SK-N-SH (cell line): Measurements from ENCODE around the gene RAI1. TPM values are rescaled to one million over a fixed set of nuclear protein-coding genes. Genes with fewer than 3 reads are reported as not detected.

Experiments used
- CTCF ChIA-PET: fragments of 300-600, 350-600 bp; formaldehyde crosslinking; extraction: SDS; loops from one replicate; lab custom pipeline; 2021; lab: Yijun Ruan, JAX
- POLR2A ChIA-PET: fragments of 350-600 bp; sonication (Branson Sonifier 250); formaldehyde crosslinking; extraction: SDS; loops from one replicate; lab custom pipeline; 2020; ENCODE audit warnings: antibody characterized with exemption, inconsistent platforms; lab: Yijun Ruan, JAX
- DNase-seq: peaks from one replicate; pipeline ENCODE4 v3.0.0; 2012
- H2AFZ ChIP-seq: fragments of 200-600 bp; sonication (generic); 2 replicates; pipeline ENCODE4 v1.8.1; 2016; ENCODE audit warnings: antibody characterized with exemption, mild to moderate bottlenecking, low read depth
- H3F3A ChIP-seq: fragments of 200-600 bp; sonication (generic); replicated peaks from 2 replicates; pipeline ENCODE3; 2016; ENCODE audit warnings: antibody characterized with exemption, mild to moderate bottlenecking; ENCODE audit not compliant: insufficient read depth
- H3K27ac ChIP-seq, 2 experiments: fragments of 200-500 bp in 1 of 2; fragments of 200-600 bp in 1 of 2; sonication (Bioruptor generic) in 1 of 2; sonication (generic), shearing (Covaris generic) in 1 of 2; 2 replicates each; pipeline versions ENCODE4 v1.5.1 to v1.6.1; 2014 to 2016; ENCODE audit warnings: low read depth in 2 of 2, inconsistent platforms in 1 of 2, low read length in 1 of 2, mild to moderate bottlenecking in 1 of 2, mixed read lengths in 1 of 2
- H3K27me3 ChIP-seq: fragments of 200-600 bp; sonication (generic), shearing (Covaris generic); 2 replicates; pipeline ENCODE4 v1.6.1; 2016; ENCODE audit warnings: mixed run types; ENCODE audit not compliant: insufficient read depth
- H3K36me3 ChIP-seq, 2 experiments: fragments of 200-500 bp in 1 of 2; fragments of 200-600 bp in 1 of 2; sonication (Bioruptor generic) in 1 of 2; sonication (generic) in 1 of 2; replicated peaks in 1 of 2; 2 replicates each; pipeline versions ENCODE3 to v1.5.1; 2014 to 2016; ENCODE audit warnings: low read length in 1 of 2, mild to moderate bottlenecking in 1 of 2; ENCODE audit not compliant: insufficient read depth in 2 of 2, control insufficient read depth in 1 of 2
- H3K4me1 ChIP-seq, 2 experiments: fragments of 200-500 bp in 1 of 2; fragments of 200-600 bp in 1 of 2; sonication (Bioruptor generic) in 1 of 2; sonication (generic), shearing (Covaris generic) in 1 of 2; 2 replicates each; pipeline versions ENCODE4 v1.5.1 to v1.6.1; 2014 to 2016; ENCODE audit warnings: low read depth in 1 of 2, low read length in 1 of 2, mixed run types in 1 of 2; ENCODE audit not compliant: insufficient read depth in 2 of 2, control insufficient read depth in 1 of 2
- H3K4me2 ChIP-seq: fragments of 200-600 bp; sonication (generic), shearing (Covaris generic); 2 replicates; pipeline ENCODE4 v1.6.1; 2017; ENCODE audit warnings: mixed run types
- H3K4me3 ChIP-seq, 2 experiments: fragments of 200-500 bp in 1 of 2; fragments of 200-600 bp in 1 of 2; sonication (Bioruptor generic) in 1 of 2; sonication (generic), shearing (Covaris generic) in 1 of 2; 2 replicates each; pipeline versions ENCODE4 v1.5.1 to v1.8.1; 2014 to 2016; ENCODE audit warnings: low read depth in 2 of 2, inconsistent platforms in 1 of 2, low read length in 1 of 2, mild to moderate bottlenecking in 1 of 2, mixed read lengths in 1 of 2, moderate library complexity in 1 of 2
- H3K79me2 ChIP-seq: fragments of 200-600 bp; sonication (generic); 2 replicates; pipeline ENCODE4 v1.8.1; 2017; ENCODE audit warnings: mild to moderate bottlenecking; ENCODE audit not compliant: insufficient read depth
- H3K9ac ChIP-seq: fragments of 200-600 bp; sonication (generic); 2 replicates; pipeline ENCODE4 v1.6.1; 2017; ENCODE audit warnings: mixed run types
- H3K9me2 ChIP-seq: fragments of 200-600 bp; sonication (generic); 2 replicates; pipeline ENCODE4 v1.6.1; 2017; ENCODE audit warnings: mixed run types
- H3K9me3 ChIP-seq: fragments of 200-600 bp; sonication (generic); 2 replicates; pipeline ENCODE4 v1.6.1; 2017; ENCODE audit warnings: mixed run types, mild to moderate bottlenecking, moderate library complexity
- H4K20me1 ChIP-seq: fragments of 200-600 bp; sonication (generic); 2 replicates; pipeline ENCODE4 v1.6.1; 2017; ENCODE audit warnings: mild to moderate bottlenecking, mixed run types; ENCODE audit not compliant: insufficient read depth
- CHD2 ChIP-seq: fragments of 150-350 bp; IDR thresholded peaks from 2 replicates; pipeline ENCODE4 v1.6.1; 2018; ENCODE audit warnings: low read length; ENCODE audit not compliant: partially characterized antibody
- EP300 ChIP-seq, 2 experiments: IDR thresholded peaks; 2 replicates each; pipeline versions ENCODE4 v1.4.0 to v1.6.1; 2012; ENCODE audit warnings: borderline replicate concordance in 1 of 2, low read depth in 1 of 2, low read length in 1 of 2
- EZH2phosphoT487 ChIP-seq: fragments of 200-600 bp; sonication (generic); IDR thresholded peaks from 2 replicates; pipeline ENCODE4 v1.6.1; 2017; ENCODE audit warnings: low read depth, mixed run types, mild to moderate bottlenecking, antibody characterized with exemption, moderate library complexity, borderline replicate concordance
- FOSL2 ChIP-seq: IDR thresholded peaks from 2 replicates; pipeline ENCODE4 v1.4.0; 2012; ENCODE audit warnings: low read depth, mild to moderate bottlenecking, moderate library complexity, borderline replicate concordance
- GATA2 ChIP-seq: sonication (generic); formaldehyde crosslinking; IDR thresholded peaks from 2 replicates; pipeline ENCODE4 v1.5.0; 2020; ENCODE audit warnings: mild to moderate bottlenecking, missing genetic modification reagents
- IRF3 ChIP-seq: fragments of 150-350 bp; IDR thresholded peaks from 2 replicates; pipeline ENCODE4 v1.6.1; 2016; ENCODE audit warnings: mild to moderate bottlenecking, low read depth, low read length
- JUND ChIP-seq: IDR thresholded peaks from 2 replicates; pipeline ENCODE4 v1.4.0; 2012
- MAX ChIP-seq: IDR thresholded peaks from 2 replicates; pipeline ENCODE4 v1.4.0; 2012; ENCODE audit warnings: low read depth
- MXI1 ChIP-seq: IDR thresholded peaks from 2 replicates; pipeline ENCODE4 v1.6.1; 2012; ENCODE audit warnings: mild to moderate bottlenecking, low read depth, low read length, improper control_type of control experiment
- NFIC ChIP-seq: IDR thresholded peaks from 2 replicates; pipeline ENCODE4 v1.4.0; 2012; ENCODE audit warnings: borderline replicate concordance
- PBX3 ChIP-seq: IDR thresholded peaks from 2 replicates; pipeline ENCODE4; 2012
- POLR2AphosphoS5 ChIP-seq: IDR thresholded peaks from 2 replicates; pipeline ENCODE4 v1.6.1; 2012; ENCODE audit warnings: low read depth, low read length
- RAD21 ChIP-seq: IDR thresholded peaks from 2 replicates; pipeline ENCODE4 v1.6.1; 2012; ENCODE audit warnings: mild to moderate bottlenecking, low read length
- RCOR1 ChIP-seq: fragments of 150-350 bp; IDR thresholded peaks from 2 replicates; pipeline ENCODE4 v1.6.1; 2017; ENCODE audit warnings: antibody characterized with exemption, low read length
- SIN3A ChIP-seq: IDR thresholded peaks from 2 replicates; pipeline ENCODE4 v1.6.1; 2012; ENCODE audit warnings: low read depth, mild to moderate bottlenecking, low read length, moderate library complexity, borderline replicate concordance
- TAF1 ChIP-seq: IDR thresholded peaks from 2 replicates; pipeline ENCODE4 v1.6.1; 2012; ENCODE audit warnings: low read depth, mild to moderate bottlenecking, low read length, moderate library complexity, borderline replicate concordance
- TCF12 ChIP-seq: IDR thresholded peaks from 2 replicates; pipeline ENCODE4 v1.4.0; 2012
- WGBS: methylation state at CpG from one replicate; pipeline ENCODE4 v1.1.6; 2017; ENCODE audit warnings: low lambda C conversion rate; 5-methylcytosine and 5-hydroxymethylcytosine counted together
- polyA plus RNA-seq, 3 experiments: library from polyadenylated mRNA; depleted of rRNA; stranded (reverse); fragments of >200 nt; gene quantifications; 2 replicates each; pipeline ENCODE4 v1.2.3, GENCODE V29; 2012
- TF ChIP-seq, protein P1 (sequence below): fragments of 200-600 bp; sonication (generic); IDR thresholded peaks from 2 replicates; pipeline ENCODE4 v1.6.1; 2017; ENCODE audit warnings: antibody characterized with exemption, mild to moderate bottlenecking, moderate library complexity
- TF ChIP-seq, protein P2 (sequence below): IDR thresholded peaks from 2 replicates; pipeline ENCODE4 v1.4.0; 2012; ENCODE audit warnings: low read depth, borderline replicate concordance
- TF ChIP-seq, protein P3 (sequence below): fragments of 150-350 bp; IDR thresholded peaks from 2 replicates; pipeline ENCODE4 v1.6.1; 2017; ENCODE audit warnings: antibody characterized with exemption, low read length, low read depth, borderline replicate concordance

RAI1 gene
- polyA plus RNA-seq, 1 of the 3 experiments (the other 2 are of a cell fraction) = 4.7 TPM

DNA sequence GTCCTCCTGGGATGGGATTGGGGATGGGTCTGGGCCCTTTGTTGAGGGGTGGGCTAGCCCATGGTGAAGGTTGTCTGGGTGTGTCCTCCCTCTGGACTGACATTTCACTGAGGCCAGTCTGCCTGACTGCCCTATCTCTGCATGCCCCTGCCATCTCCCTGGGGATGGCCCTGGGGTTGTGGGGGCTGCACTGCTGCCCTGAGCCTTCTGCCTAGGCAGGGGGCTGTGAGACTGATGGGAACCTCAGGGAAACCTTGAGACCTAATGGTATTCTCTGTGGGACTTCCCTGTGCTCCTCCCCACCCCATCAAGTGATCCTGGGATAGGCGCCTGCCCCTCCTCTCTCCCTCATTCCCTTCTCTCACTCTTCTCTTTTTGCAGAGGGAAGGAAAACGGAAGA is 19.9 kb downstream of the RAI1 start:
- CTCF ChIA-PET = no interaction called here
- no peaks in the 10 kb centered on the region for H3K36me3 ChIP-seq
- no peak overlapping the region for H2AFZ ChIP-seq
- POLR2A ChIA-PET = no interaction called here
- H3K27me3 ChIP-seq = no peaks in the 10 kb centered on the region
- no peak for TF ChIP-seq MXI1
- no peak for TF ChIP-seq EP300 (IDR thresholded peaks at IDR 0.05; ENCODE audit: borderline replicate concordance in 1 of 2, low read depth in 1 of 2, low read length in 1 of 2)
- TF ChIP-seq SIN3A = no peak
- peaks cover 34 to 58% of the 10 kb centered on the region in 2 experiments; a peak in 3 of 4 replicates for H3K4me1 ChIP-seq
- 88% methylated on average over 2 of the region's 2 CpGs for WGBS
- no peak overlapping the region for H3K9ac ChIP-seq
- no peak overlapping the region for H3K4me2 ChIP-seq
- no peak for DNase-seq
- H3F3A ChIP-seq = no peaks in the 10 kb centered on the region
- peaks cover 100% of the 10 kb centered on the region for H3K79me2 ChIP-seq
- H4K20me1 ChIP-seq = peaks cover 67% of the 10 kb centered on the region
- no peak overlapping the region; a peak in 1 of 4 replicates for H3K27ac ChIP-seq
- no peaks in the 10 kb centered on the region for H3K9me2 ChIP-seq
- no peak overlapping the region for H3K4me3 ChIP-seq
- no peaks in the 10 kb centered on the region for H3K9me3 ChIP-seq

GRCh38 chr17:17701658-17702057 is 20.4 kb downstream of the RAI1 start:
- Histone ChIP-seq H3K9me3 (no peaks in the 10 kb centered on the region), H3F3A (no peaks in the 10 kb centered on the region), H3K9me2 (no peaks in the 10 kb centered on the region), H3K4me3 (no peak overlapping the region), H3K4me1 (peaks cover 28 to 53% of the 10 kb centered on the region in 2 experiments; a peak in 3 of 4 replicates), H3K9ac (no peak overlapping the region), H3K4me2 (no peak overlapping the region), H2AFZ (no peak overlapping the region), H4K20me1 (peaks cover 72% of the 10 kb centered on the region), H3K79me2 (peaks cover 97% of the 10 kb centered on the region), H3K27ac (peak overlapping the region in 1 of 2 experiments; percentile 19; a peak in 1 of 4 replicates), H3K36me3 (no peaks in the 10 kb centered on the region), H3K27me3 (no peaks in the 10 kb centered on the region)
- no peak for DNase-seq
- ChIA-PET CTCF (interaction anchor here (1.2 kb wide), 1 partner anchor 89 kb away, joined by 6 read pairs; no protein-coding TSS in a partner anchor), POLR2A (no interaction called here)
- WGBS = 83% methylated on average over 5 of the region's 5 CpGs
- TF ChIP-seq IRF3 (no peak), EZH2phosphoT487 (no peak), CHD2 (no peak), GATA2 (CRISPR knock-in tag) (no peak), RCOR1 (no peak), MAX (no peak), PBX3 (no peak), TAF1 (no peak), RAD21 (no peak), FOSL2 (no peak), EP300 (IDR thresholded peaks at IDR 0.05; ENCODE audit: borderline replicate concordance in 1 of 2, low read depth in 1 of 2, low read length in 1 of 2) (no peak), TCF12 (no peak), NFIC (no peak), JUND (no peak), POLR2AphosphoS5 (no peak)
- TF ChIP-seq, protein P1, sequence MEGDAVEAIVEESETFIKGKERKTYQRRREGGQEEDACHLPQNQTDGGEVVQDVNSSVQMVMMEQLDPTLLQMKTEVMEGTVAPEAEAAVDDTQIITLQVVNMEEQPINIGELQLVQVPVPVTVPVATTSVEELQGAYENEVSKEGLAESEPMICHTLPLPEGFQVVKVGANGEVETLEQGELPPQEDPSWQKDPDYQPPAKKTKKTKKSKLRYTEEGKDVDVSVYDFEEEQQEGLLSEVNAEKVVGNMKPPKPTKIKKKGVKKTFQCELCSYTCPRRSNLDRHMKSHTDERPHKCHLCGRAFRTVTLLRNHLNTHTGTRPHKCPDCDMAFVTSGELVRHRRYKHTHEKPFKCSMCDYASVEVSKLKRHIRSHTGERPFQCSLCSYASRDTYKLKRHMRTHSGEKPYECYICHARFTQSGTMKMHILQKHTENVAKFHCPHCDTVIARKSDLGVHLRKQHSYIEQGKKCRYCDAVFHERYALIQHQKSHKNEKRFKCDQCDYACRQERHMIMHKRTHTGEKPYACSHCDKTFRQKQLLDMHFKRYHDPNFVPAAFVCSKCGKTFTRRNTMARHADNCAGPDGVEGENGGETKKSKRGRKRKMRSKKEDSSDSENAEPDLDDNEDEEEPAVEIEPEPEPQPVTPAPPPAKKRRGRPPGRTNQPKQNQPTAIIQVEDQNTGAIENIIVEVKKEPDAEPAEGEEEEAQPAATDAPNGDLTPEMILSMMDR = no peak
- TF ChIP-seq, protein P2, sequence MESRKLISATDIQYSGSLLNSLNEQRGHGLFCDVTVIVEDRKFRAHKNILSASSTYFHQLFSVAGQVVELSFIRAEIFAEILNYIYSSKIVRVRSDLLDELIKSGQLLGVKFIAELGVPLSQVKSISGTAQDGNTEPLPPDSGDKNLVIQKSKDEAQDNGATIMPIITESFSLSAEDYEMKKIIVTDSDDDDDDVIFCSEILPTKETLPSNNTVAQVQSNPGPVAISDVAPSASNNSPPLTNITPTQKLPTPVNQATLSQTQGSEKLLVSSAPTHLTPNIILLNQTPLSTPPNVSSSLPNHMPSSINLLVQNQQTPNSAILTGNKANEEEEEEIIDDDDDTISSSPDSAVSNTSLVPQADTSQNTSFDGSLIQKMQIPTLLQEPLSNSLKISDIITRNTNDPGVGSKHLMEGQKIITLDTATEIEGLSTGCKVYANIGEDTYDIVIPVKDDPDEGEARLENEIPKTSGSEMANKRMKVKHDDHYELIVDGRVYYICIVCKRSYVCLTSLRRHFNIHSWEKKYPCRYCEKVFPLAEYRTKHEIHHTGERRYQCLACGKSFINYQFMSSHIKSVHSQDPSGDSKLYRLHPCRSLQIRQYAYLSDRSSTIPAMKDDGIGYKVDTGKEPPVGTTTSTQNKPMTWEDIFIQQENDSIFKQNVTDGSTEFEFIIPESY = no peak
- TF ChIP-seq, protein P3, sequence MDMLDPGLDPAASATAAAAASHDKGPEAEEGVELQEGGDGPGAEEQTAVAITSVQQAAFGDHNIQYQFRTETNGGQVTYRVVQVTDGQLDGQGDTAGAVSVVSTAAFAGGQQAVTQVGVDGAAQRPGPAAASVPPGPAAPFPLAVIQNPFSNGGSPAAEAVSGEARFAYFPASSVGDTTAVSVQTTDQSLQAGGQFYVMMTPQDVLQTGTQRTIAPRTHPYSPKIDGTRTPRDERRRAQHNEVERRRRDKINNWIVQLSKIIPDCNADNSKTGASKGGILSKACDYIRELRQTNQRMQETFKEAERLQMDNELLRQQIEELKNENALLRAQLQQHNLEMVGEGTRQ = no peak
